Subcutaneous adipose tissue (tissue), 4 donors: ENCODE data around the gene FBXL4. TPM values are rescaled to one million over a fixed set of nuclear protein-coding genes. Genes with fewer than 3 reads are reported as not detected.

Experiments used
- total RNA-seq, 4 donors: library from RNA; depleted of rRNA; stranded (reverse); fragments of >200 nt; gene quantifications; one replicate each; pipeline ENCODE4 v1.1.0, GENCODE V29; 2016
- TF ChIP-seq, protein P1 (sequence below): fragments of 450-650 bp; IDR thresholded peaks from one replicate; pipeline ENCODE4 v1.5.1; 2016; ENCODE audit warnings: low read depth, mild to moderate bottlenecking, control low read depth, antibody characterized with exemption, moderate library complexity

The FBXL4 gene
- total RNA-seq, 4 donors from 2014 or later = 20.2 to 30.0 (median 24.3) TPM

DNA sequence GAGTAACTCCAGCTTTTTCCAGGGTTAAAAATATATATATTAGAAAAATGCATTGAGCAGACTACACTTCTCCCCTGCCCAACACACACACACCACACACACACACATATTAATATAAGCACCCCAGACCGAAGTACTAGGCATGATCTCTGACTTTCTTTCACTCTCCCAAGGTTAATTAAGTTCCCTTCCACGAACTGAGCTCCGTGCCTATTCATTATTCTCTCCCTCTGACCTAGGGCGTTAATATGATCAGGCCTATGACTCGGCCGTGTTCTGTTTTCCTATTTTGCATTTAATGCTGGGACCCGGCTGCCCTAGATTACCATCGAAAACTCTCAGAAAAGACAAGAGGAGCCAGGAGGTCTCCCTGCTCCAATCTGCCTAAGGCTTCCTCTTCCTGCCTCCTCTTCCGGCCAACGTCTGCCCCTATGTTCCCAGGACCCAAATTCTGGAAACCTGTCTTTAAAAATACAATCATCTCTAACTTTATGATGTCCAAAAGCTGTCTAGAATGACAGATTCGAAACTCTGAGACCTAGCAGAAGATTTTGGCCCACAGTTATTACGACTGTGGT lies 119.4 kb downstream of the FBXL4 start:
- TF ChIP-seq, protein P1, sequence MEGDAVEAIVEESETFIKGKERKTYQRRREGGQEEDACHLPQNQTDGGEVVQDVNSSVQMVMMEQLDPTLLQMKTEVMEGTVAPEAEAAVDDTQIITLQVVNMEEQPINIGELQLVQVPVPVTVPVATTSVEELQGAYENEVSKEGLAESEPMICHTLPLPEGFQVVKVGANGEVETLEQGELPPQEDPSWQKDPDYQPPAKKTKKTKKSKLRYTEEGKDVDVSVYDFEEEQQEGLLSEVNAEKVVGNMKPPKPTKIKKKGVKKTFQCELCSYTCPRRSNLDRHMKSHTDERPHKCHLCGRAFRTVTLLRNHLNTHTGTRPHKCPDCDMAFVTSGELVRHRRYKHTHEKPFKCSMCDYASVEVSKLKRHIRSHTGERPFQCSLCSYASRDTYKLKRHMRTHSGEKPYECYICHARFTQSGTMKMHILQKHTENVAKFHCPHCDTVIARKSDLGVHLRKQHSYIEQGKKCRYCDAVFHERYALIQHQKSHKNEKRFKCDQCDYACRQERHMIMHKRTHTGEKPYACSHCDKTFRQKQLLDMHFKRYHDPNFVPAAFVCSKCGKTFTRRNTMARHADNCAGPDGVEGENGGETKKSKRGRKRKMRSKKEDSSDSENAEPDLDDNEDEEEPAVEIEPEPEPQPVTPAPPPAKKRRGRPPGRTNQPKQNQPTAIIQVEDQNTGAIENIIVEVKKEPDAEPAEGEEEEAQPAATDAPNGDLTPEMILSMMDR = no peak

DNA sequence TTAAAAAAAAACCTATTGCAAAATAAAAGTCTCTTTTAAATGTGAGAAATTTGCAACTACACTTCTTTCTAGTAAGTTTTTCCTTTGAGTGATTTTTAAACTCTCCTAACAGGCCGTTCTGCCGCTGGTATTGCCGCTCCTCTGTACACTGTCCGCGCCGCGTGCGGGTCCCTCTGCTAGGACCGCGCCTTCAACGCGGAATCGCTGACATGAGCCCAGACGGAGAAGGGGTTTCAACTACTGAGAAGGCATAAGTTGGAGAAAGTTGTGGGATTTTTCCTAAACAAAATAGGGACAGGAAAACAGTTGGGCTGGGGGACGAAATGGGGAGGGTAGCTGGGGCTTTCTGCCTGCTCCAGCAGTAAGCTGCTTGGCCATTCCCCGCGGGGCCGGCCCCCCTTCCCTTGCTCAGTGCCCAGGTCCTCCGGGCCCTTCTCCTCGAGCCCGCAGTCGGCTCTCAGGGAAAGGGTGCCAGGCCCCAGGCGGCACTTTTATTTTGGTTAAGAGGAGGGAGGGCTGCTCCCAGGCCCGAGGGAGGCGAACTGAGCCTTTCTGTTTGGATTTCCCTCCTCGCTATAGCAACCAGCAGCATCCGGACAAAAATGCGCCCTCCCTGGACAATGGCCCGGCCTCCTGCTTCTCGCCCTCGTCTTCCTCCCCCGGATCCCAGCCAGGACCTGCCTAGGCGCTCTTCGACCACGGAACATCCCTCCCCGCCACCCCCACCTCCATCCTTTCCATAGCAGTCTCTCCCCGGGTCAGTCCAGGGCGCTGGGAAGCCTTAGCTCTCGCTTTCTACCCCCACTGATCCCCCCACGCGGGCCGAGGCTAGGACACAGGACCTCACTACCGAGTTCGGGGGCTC lies 120.2 kb downstream of the FBXL4 start:
- TF ChIP-seq, protein P1 = no peak

DNA sequence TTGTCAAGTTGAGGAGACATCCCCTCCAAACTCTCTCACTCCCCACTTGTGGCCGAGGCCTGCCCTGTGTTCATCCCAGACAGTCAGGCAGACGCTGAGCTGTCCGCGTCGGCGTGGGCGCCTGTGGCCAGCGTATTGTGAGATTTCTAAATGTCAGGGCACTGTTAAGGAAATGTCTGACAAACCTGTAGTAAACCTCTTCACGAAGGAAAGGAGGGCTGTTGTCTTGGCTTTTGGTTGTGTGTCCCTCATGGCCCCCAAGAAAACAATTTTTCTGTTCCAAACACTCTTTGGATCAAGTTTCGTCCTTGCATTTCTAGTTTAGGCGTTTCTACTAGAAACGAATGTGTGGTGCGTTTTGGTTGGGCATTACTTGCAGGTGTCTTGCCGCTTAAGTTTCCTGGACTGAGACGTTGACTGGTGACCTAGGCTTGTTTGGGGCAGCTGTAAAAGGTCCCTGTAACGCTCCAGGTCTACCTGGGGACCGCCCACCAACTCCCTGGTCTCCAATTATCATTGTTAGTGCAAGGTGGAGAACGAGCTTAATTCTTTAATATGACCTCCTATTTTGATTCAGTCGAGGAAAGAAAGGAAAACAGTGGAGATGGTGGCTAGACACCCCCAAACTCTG lies 122.0 kb downstream of the FBXL4 start:
- TF ChIP-seq, protein P1 = no peak

DNA sequence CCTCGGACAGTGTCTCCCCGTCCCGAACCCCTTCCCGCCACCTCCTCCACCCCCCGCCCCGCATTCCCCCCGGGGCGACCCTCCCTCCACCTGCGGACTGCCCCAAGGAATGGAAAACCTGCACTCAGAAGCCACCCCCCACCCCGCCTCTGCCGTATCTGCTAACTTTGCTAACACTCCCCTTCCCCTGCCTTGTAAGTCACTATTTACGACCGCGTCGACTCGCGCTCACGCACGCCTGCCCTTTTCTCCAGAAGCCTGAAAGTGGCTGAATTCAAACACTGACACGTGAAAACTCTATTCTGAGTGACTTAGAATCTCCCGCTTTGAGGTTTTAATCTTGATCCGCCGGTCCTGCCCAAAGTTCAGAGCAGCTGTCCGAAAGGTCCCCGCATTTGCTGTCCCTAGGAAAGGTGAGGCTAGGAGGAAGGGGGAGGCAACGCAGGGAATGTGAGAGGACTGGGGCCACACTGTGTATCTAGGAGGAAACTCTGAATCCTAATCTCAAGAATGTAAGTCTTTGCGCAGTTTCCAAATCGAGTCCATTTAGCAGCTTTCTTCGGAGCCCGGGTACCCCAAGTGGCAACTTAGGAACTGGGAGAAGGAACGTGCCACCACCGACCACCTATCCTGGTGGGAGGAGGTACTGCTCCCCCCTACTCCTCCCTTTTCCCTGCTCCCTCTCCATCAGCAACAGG lies 122.7 kb downstream of the FBXL4 start:
- TF ChIP-seq, protein P1 = no peak

DNA sequence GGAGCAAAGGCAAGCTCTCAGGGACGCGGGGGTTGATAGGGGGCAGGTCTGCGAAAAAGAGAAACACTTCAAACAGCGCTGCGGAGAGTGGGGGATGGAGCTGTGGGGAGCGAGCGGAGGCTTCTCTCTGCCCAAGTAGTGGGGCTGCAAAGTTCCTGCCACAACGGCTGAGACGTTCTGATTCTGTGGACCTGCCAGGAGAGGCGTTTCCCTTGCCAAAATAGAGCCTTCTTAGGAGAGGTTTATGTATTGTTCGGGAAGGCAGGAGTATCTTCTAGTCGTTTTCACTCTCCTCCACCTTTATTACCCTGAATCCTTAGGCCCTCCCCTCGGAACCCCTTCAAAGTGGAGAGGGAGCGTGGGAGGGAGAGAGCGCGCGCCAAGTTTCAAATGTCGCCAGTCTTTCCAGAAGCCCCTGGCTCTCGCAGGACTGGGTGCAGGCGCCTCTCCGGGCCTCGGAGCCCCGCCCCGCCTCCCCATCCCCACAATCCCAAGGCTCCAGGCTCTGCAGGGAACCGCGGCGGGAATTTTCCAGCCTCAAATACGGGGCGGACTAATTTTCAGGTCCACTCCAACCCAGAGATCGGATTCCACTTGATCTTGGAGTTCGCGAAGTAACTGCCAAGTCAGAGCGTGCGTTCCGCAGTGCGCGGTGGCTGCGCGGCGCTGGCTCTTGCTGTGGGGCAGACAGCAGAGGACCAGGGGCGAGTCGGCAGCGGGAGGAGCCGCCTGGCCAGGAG lies 123.4 kb downstream of the FBXL4 start:
- TF ChIP-seq, protein P1 = no peak

DNA sequence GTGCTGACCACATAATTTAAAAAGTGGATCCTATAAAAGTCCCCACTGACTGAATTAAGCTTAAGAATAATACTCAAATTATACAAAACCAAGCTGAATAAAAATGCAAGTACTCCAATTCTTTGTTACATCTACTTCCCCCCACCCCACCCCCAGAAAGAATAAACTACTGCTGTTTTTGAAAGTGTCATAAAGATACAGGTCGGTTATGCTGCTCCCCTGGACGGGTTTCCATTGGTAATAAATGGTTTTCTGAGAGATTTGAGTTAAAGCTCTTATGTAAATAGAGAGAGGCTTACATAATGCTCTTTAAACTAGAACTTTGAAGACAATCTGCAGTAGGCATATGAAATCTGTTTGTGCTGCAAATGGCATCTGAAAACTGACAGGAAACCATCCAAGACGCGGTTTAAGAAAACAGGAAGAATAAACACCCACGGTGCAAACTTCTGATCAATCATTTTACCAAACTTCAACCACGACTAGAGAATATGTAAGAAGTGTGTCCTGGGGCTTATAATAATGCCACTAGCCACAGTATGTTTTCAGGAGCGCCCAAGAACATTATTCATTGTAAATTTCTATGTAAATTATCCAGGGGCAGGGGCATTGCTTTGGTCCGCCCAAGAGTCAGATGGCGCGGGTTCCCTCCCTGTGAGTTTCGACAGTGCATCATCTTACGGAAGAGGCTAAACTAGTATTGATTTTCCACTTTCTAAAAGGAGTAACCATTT lies 124.2 kb downstream of the FBXL4 start:
- TF ChIP-seq, protein P1 = no peak
